GM23338 (cell line): Measurements from ENCODE around the gene NUDT2. TPM values are rescaled to one million over a fixed set of nuclear protein-coding genes. Genes with fewer than 3 reads are reported as not detected.
A peak's percentile ranks its signal among the peaks of the same experiment; 100 is the strongest.

Experiments
- ATAC-seq: fragments of 200-7000 bp; cut with Tn5 transposase; 3 replicates; pipeline ENCODE4 v1.9.1; 2020
- DNase-seq: peaks from one replicate; pipeline ENCODE4 v3.0.0-alpha.2; 2015; ENCODE audit warnings: low spot score
- H2AFZ ChIP-seq: fragments of 200-600 bp; sonication (generic); 2 replicates; pipeline ENCODE4 v1.8.0; 2016; ENCODE audit warnings: antibody characterized with exemption, mild to moderate bottlenecking, moderate library complexity
- H3F3A ChIP-seq: fragments of 200-600 bp; sonication (generic); replicated peaks from 2 replicates; pipeline ENCODE4 v1.8.0; 2017; ENCODE audit warnings: antibody characterized with exemption, mixed run types, low read depth
- H3K27ac ChIP-seq: fragments of 200-600 bp; sonication (generic); 2 replicates; pipeline ENCODE4 v1.6.1; 2016; ENCODE audit warnings: low read depth
- H3K27me3 ChIP-seq: fragments of 200-600 bp; sonication (generic); 2 replicates; pipeline ENCODE4 v1.8.0; 2016; ENCODE audit warnings: mild to moderate bottlenecking, mixed run types, moderate library complexity; ENCODE audit not compliant: insufficient read depth
- H3K36me3 ChIP-seq: fragments of 200-600 bp; sonication (generic); 2 replicates; pipeline ENCODE4 v1.8.0; 2016; ENCODE audit warnings: mild to moderate bottlenecking; ENCODE audit not compliant: insufficient read depth
- H3K4me1 ChIP-seq: fragments of 200-600 bp; sonication (generic); 2 replicates; pipeline ENCODE4 v1.8.0; 2016; ENCODE audit warnings: mild to moderate bottlenecking, moderate library complexity; ENCODE audit not compliant: insufficient read depth
- H3K4me2 ChIP-seq: fragments of 200-600 bp; sonication (generic); 2 replicates; pipeline ENCODE4 v1.7.1; 2017; ENCODE audit warnings: mixed run types
- H3K4me3 ChIP-seq: fragments of 200-600 bp; sonication (generic); 2 replicates; pipeline ENCODE4 v1.6.1; 2016; ENCODE audit warnings: mixed run types
- H3K79me2 ChIP-seq: fragments of 200-600 bp; sonication (generic); replicated peaks from 2 replicates; pipeline ENCODE4 v1.8.0; 2017; ENCODE audit warnings: mild to moderate bottlenecking; ENCODE audit not compliant: insufficient read depth
- H3K9me2 ChIP-seq: fragments of 200-600 bp; sonication (generic); 2 replicates; pipeline ENCODE4 v1.8.0; 2017; ENCODE audit not compliant: insufficient read depth
- H4K20me1 ChIP-seq: fragments of 200-600 bp; sonication (generic); replicated peaks from 2 replicates; pipeline ENCODE4 v1.8.0; 2017; ENCODE audit warnings: mild to moderate bottlenecking; ENCODE audit not compliant: insufficient read depth
- H3K27ac Mint-ChIP-seq: 2 replicates; pipeline ENCODE4 v1.8.0; 2020; ENCODE audit warnings: inconsistent platforms, mild to moderate bottlenecking, moderate library complexity, mixed read lengths
- H3K27me3 Mint-ChIP-seq: 3 replicates; pipeline ENCODE4 v1.8.0; 2022; ENCODE audit warnings: low read depth, mild to moderate bottlenecking, moderate library complexity, mixed read lengths, inconsistent platforms; ENCODE audit not compliant: insufficient read depth, poor library complexity
- H3K36me3 Mint-ChIP-seq: 3 replicates; pipeline ENCODE4 v1.8.0; 2021; ENCODE audit warnings: low read depth, mild to moderate bottlenecking, inconsistent platforms, moderate library complexity, mixed read lengths
- H3K4me1 Mint-ChIP-seq: 3 replicates; pipeline ENCODE4 v1.8.0; 2020; ENCODE audit warnings: mild to moderate bottlenecking, inconsistent platforms, mixed read lengths
- H3K4me3 Mint-ChIP-seq: 3 replicates; pipeline ENCODE4 v1.8.0; 2021; ENCODE audit warnings: moderate library complexity, mild to moderate bottlenecking, inconsistent platforms, mixed read lengths
- H3K9me3 Mint-ChIP-seq: 3 replicates; pipeline ENCODE4 v1.8.0; 2020; ENCODE audit warnings: moderate library complexity, mild to moderate bottlenecking, inconsistent platforms, mixed read lengths
- EZH2phosphoT487 ChIP-seq: fragments of 200-600 bp; sonication (generic); IDR thresholded peaks from one replicate; pipeline ENCODE4 v1.8.1; 2018; ENCODE audit warnings: antibody characterized with exemption; ENCODE audit not compliant: unreplicated experiment
- NANOG ChIP-seq: IDR thresholded peaks from 2 replicates; pipeline ENCODE4 v1.6.1; 2016; ENCODE audit warnings: antibody characterized with exemption, borderline replicate concordance
- POLR2AphosphoS5 ChIP-seq: IDR thresholded peaks from 2 replicates; pipeline ENCODE4 v1.6.1; 2016; ENCODE audit warnings: antibody characterized with exemption, low read depth
- STAT1 ChIP-seq: IDR thresholded peaks from one replicate; pipeline ENCODE4 v1.6.1; 2016; ENCODE audit warnings: antibody characterized with exemption; ENCODE audit not compliant: unreplicated experiment
- ZNF462 ChIP-seq: fragments of 250-450 bp; sonication (Bioruptor Pico); IDR thresholded peaks from 2 replicates; pipeline ENCODE4 v1.5.0; 2020; ENCODE audit warnings: mild to moderate bottlenecking, moderate library complexity
- polyA plus RNA-seq: library from polyadenylated mRNA; unstranded; fragments of >200 nt; fragmentation: Nextera tagmentation; extraction: Ambion mirVana; gene quantifications from 2 replicates; pipeline ENCODE4 v1.2.1, GENCODE V29; 2016
- total RNA-seq: library from RNA; depleted of rRNA; stranded (reverse); fragments of >200 nt; shearing (Covaris generic); gene quantifications from 2 replicates; pipeline ENCODE4 v1.2.3, GENCODE V29; 2014
- TF ChIP-seq, protein P1 (sequence below): IDR thresholded peaks from one replicate; pipeline ENCODE4 v1.6.1; 2018; ENCODE audit warnings: antibody characterized with exemption; ENCODE audit not compliant: unreplicated experiment

NUDT2 gene
- total and polyA plus RNA-seq, 2 experiments from 2014 or later: 9.5 to 16.4 TPM

GRCh38 chr9:34343090-34343489 is 13.7 kb downstream of the NUDT2 start (continued):
- TF ChIP-seq ZNF462 (CRISPR knock-in tag) (no peak), EZH2phosphoT487 (no peak), POLR2AphosphoS5 (no peak), STAT1 (no peak), NANOG (no peak)
- TF ChIP-seq, protein P1, sequence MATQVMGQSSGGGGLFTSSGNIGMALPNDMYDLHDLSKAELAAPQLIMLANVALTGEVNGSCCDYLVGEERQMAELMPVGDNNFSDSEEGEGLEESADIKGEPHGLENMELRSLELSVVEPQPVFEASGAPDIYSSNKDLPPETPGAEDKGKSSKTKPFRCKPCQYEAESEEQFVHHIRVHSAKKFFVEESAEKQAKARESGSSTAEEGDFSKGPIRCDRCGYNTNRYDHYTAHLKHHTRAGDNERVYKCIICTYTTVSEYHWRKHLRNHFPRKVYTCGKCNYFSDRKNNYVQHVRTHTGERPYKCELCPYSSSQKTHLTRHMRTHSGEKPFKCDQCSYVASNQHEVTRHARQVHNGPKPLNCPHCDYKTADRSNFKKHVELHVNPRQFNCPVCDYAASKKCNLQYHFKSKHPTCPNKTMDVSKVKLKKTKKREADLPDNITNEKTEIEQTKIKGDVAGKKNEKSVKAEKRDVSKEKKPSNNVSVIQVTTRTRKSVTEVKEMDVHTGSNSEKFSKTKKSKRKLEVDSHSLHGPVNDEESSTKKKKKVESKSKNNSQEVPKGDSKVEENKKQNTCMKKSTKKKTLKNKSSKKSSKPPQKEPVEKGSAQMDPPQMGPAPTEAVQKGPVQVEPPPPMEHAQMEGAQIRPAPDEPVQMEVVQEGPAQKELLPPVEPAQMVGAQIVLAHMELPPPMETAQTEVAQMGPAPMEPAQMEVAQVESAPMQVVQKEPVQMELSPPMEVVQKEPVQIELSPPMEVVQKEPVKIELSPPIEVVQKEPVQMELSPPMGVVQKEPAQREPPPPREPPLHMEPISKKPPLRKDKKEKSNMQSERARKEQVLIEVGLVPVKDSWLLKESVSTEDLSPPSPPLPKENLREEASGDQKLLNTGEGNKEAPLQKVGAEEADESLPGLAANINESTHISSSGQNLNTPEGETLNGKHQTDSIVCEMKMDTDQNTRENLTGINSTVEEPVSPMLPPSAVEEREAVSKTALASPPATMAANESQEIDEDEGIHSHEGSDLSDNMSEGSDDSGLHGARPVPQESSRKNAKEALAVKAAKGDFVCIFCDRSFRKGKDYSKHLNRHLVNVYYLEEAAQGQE: no peak

DNA sequence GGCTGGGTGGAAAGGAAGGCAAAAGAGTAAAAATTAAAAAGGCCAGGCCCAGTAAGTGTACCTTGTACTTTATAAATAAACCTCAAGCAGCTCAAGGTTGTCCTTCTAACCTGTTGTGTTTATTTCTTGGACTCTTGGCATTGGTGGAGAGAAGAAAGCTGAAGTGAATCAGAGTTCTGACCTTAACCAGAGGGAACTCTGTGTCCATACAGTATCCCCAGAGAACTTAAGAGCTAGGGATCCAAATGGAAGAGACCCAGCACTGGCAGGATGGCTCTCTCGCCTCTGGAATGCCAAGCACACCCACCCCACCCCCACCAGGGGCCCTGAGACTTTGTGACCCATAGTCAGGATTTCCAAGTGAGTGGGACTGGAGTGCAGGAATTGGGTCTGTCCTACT is 14.2 kb downstream of the NUDT2 start:
- no peaks in the 10 kb centered on the region for H3K79me2 ChIP-seq
- H2AFZ ChIP-seq: no peak overlapping the region
- H3K27ac ChIP-seq: no peak overlapping the region
- Mint-ChIP-seq H3K27ac (0 out of 2 replicates have a peak overlapping the region, but pooled peaks have one; percentile 59), H3K4me1 (peaks cover 4% of the 10 kb centered on the region; the same call in 1 of the 3 replicates), H3K27me3 (peaks cover 9% of the 10 kb centered on the region), H3K4me3 (no peak overlapping the region), H3K9me3 (no peaks in the 10 kb centered on the region; the same call in 2 of the 3 replicates), H3K36me3 (peaks cover 19% of the 10 kb centered on the region; the same call in 2 of the 3 replicates)
- H3K27me3 ChIP-seq: no peaks in the 10 kb centered on the region
- no peaks in the 10 kb centered on the region for H3K9me2 ChIP-seq
- H3K36me3 ChIP-seq: no peaks in the 10 kb centered on the region
- H4K20me1 ChIP-seq: no peaks in the 10 kb centered on the region
- no peak for TF ChIP-seq NANOG
- ATAC-seq (no peak), DNase-seq (no peak)
- H3K4me3 ChIP-seq: no peak overlapping the region
- no peaks in the 10 kb centered on the region for H3F3A ChIP-seq
- no peaks in the 10 kb centered on the region for H3K4me1 ChIP-seq
- H3K4me2 ChIP-seq: no peak overlapping the region
